ENCODE data around the gene ZFHX2. TPM values are rescaled to one million over a fixed set of nuclear protein-coding genes. Genes with fewer than 3 reads are reported as not detected.
"Not testable (repeated sequence)": the region's sequence is repeated elsewhere in the genome, so short reads cannot be mapped to it uniquely, and the experiment has no call there.

The ZFHX2 gene
- total and polyA plus RNA-seq, 5 experiments from 2014 or later, result 0.02 to 1.0 (median 0.23) TPM

- no peaks in the 10 kb centered on the region for H3K36me3 Mint-ChIP-seq
- ATAC-seq (no peak), DNase-seq (no peak)
- H3K4me1 Mint-ChIP-seq, result no peaks in the 10 kb centered on the region
- no peak overlapping the region for H3K27ac Mint-ChIP-seq
- no peaks in the 10 kb centered on the region for H3K9me3 Mint-ChIP-seq
- no peak overlapping the region for H3K4me3 Mint-ChIP-seq
- POLR2A ChIA-PET, result interaction anchor here (1.1 kb wide), 1 partner anchor 14 kb away, joined by 4 read pairs; no protein-coding TSS in a partner anchor
- H3K27me3 Mint-ChIP-seq, result peaks cover 0 to 3% (median 0%) of the 10 kb centered on the region in 5 donors
These were observed 8.2 kb downstream of the ZFHX2 start for GRCh38 chr14:23543403-23543802.

- H3K27me3 Mint-ChIP-seq, result peaks cover 0 to 3% (median 0%) of the 10 kb centered on the region in 5 donors
- no peaks in the 10 kb centered on the region for H3K9me3 Mint-ChIP-seq
- DNase-seq (no peak), ATAC-seq (no peak)
- POLR2A ChIA-PET, result interaction anchor here (0.7 to 1.1 kb wide), 3 partner anchors 15 to 564 kb away, joined by 3 to 4 read pairs (median 4); no protein-coding TSS in a partner anchor
- H3K4me3 Mint-ChIP-seq, result no peak overlapping the region
- no peaks in the 10 kb centered on the region for H3K4me1 Mint-ChIP-seq
- no peaks in the 10 kb centered on the region for H3K36me3 Mint-ChIP-seq
- H3K27ac Mint-ChIP-seq, result peak overlapping the region in 2 of 10 donors; percentile 15 to 21
These were observed 9.3 kb downstream of the ZFHX2 start for GRCh38 chr14:23542261-23542660.

- H3K27ac Mint-ChIP-seq, result peak overlapping the region in 1 of 10 donors; percentile 21
- no peak overlapping the region for H3K4me3 Mint-ChIP-seq
- peaks cover 0 to 3% (median 0%) of the 10 kb centered on the region in 5 donors for H3K27me3 Mint-ChIP-seq
- no peaks in the 10 kb centered on the region for H3K9me3 Mint-ChIP-seq
- H3K4me1 Mint-ChIP-seq, result no peaks in the 10 kb centered on the region
- no peak for ATAC-seq
- H3K36me3 Mint-ChIP-seq, result no peaks in the 10 kb centered on the region
- POLR2A ChIA-PET, result no interaction called here
- DNase-seq, result no peak
These were observed 11.5 kb downstream of the ZFHX2 start for GRCh38 chr14:23540141-23540469.

GRCh38 chr14:23539248-23540140 lies 12.1 kb downstream of the ZFHX2 start:
- Mint-ChIP-seq H3K4me1 (no peaks in the 10 kb centered on the region), H3K9me3 (no peaks in the 10 kb centered on the region), H3K4me3 (no peak overlapping the region), H3K36me3 (no peaks in the 10 kb centered on the region), H3K27me3 (peaks cover 0 to 3% (median 0%) of the 10 kb centered on the region in 5 donors), H3K27ac (peak overlapping the region in 1 of 10 donors; percentile 21)
- POLR2A ChIA-PET, result no interaction called here
- peak; percentile 55 to 80 for ATAC-seq
- DNase-seq, result peak in 5 of 10 donors; percentile 30 to 56 (median 45)

- Mint-ChIP-seq H3K4me3 (no peak overlapping the region), H3K4me1 (no peaks in the 10 kb centered on the region), H3K27ac (no peak overlapping the region), H3K9me3 (no peaks in the 10 kb centered on the region), H3K27me3 (peaks cover 0 to 3% (median 0%) of the 10 kb centered on the region in 5 donors), H3K36me3 (no peaks in the 10 kb centered on the region)
- DNase-seq (peak in 1 of 10 donors; percentile 41), ATAC-seq (no peak)
- POLR2A ChIA-PET, result no interaction called here
These were observed 12.8 kb downstream of the ZFHX2 start for GRCh38 chr14:23538785-23539184.

GRCh38 chr14:23538050-23538718 lies 13.4 kb downstream of the ZFHX2 start:
- no peaks in the 10 kb centered on the region for H3K9me3 Mint-ChIP-seq
- POLR2A ChIA-PET, result interaction anchor here (0.5 kb wide), 1 partner anchor 26 kb away, joined by 3 read pairs; no protein-coding TSS in a partner anchor

GRCh38 chr14:23537351-23538049 lies 14.1 kb downstream of the ZFHX2 start:
- ATAC-seq (no peak), DNase-seq (no peak)
- Mint-ChIP-seq H3K27me3 (peaks cover 0 to 3% (median 0%) of the 10 kb centered on the region in 5 donors), H3K27ac (peak overlapping the region in 2 of 10 donors; percentile 26 to 27), H3K4me3 (no peak overlapping the region), H3K36me3 (no peaks in the 10 kb centered on the region), H3K4me1 (no peaks in the 10 kb centered on the region), H3K9me3 (no peaks in the 10 kb centered on the region)
- POLR2A ChIA-PET, result interaction anchor here (0.5 kb wide), 1 partner anchor 25 kb away, joined by 3 read pairs; no protein-coding TSS in a partner anchor

More at GRCh38 chr14:23538050-23538718, 13.4 kb downstream of the ZFHX2 start:
- H3K4me3 Mint-ChIP-seq, result no peak overlapping the region
- DNase-seq, result peak in 1 of 10 donors; percentile 35
- no peaks in the 10 kb centered on the region for H3K36me3 Mint-ChIP-seq
- H3K4me1 Mint-ChIP-seq, result no peaks in the 10 kb centered on the region
- H3K27me3 Mint-ChIP-seq, result peaks cover 0 to 3% (median 0%) of the 10 kb centered on the region in 5 donors
- H3K27ac Mint-ChIP-seq, result no peak overlapping the region
- ATAC-seq, result no peak

- H3K27me3 Mint-ChIP-seq, result not testable (repeated sequence)
These were observed 14.7 kb downstream of the ZFHX2 start for GRCh38 chr14:23536906-23537305.

GRCh38 chr14:23536494-23536893 lies 15.1 kb downstream of the ZFHX2 start:
- POLR2A ChIA-PET, result no interaction called here
- no peak overlapping the region for H3K27ac Mint-ChIP-seq
- no peaks in the 10 kb centered on the region for H3K9me3 Mint-ChIP-seq
- ATAC-seq (no peak), DNase-seq (no peak)
- no peaks in the 10 kb centered on the region for H3K27me3 Mint-ChIP-seq
- H3K4me3 Mint-ChIP-seq, result no peak overlapping the region
- H3K36me3 Mint-ChIP-seq, result no peaks in the 10 kb centered on the region
- H3K4me1 Mint-ChIP-seq, result no peaks in the 10 kb centered on the region

More at GRCh38 chr14:23536906-23537305, 14.7 kb downstream of the ZFHX2 start:
- peak overlapping the region in 1 of 10 donors; percentile 26 for H3K27ac Mint-ChIP-seq
- H3K4me3 Mint-ChIP-seq, POLR2A ChIA-PET, DNase-seq, H3K4me1 Mint-ChIP-seq, ATAC-seq, H3K36me3 Mint-ChIP-seq, H3K9me3 Mint-ChIP-seq: not testable (repeated sequence)

GRCh38 chr14:23535943-23536342 lies 15.6 kb downstream of the ZFHX2 start:
- DNase-seq, result no peak
- no peak for ATAC-seq
- POLR2A ChIA-PET, result no interaction called here
- Mint-ChIP-seq H3K9me3 (no peaks in the 10 kb centered on the region), H3K27ac (peak overlapping the region in 1 of 10 donors; percentile 15), H3K4me1 (peaks cover 0 to 2% (median 0%) of the 10 kb centered on the region in 4 donors), H3K36me3 (no peaks in the 10 kb centered on the region), H3K4me3 (no peak overlapping the region), H3K27me3 (no peaks in the 10 kb centered on the region)

- Mint-ChIP-seq H3K4me3 (peak overlapping the region in 1 of 10 donors; percentile 44), H3K27me3 (no peaks in the 10 kb centered on the region), H3K9me3 (no peaks in the 10 kb centered on the region), H3K36me3 (no peaks in the 10 kb centered on the region), H3K27ac (no peak overlapping the region), H3K4me1 (peaks cover 0 to 11% (median 4%) of the 10 kb centered on the region in 4 donors)
- POLR2A ChIA-PET, result interaction anchor here (1.1 to 1.2 kb wide), 2 partner anchors 26 to 212 kb away, joined by 3 read pairs; partner anchors contain the start of gene PABPN1
- DNase-seq, result no peak
- ATAC-seq, result no peak
These were observed 17.7 kb downstream of the ZFHX2 start for GRCh38 chr14:23533652-23534435.

- H3K9me3 Mint-ChIP-seq, result no peaks in the 10 kb centered on the region
- H3K27ac Mint-ChIP-seq, result no peak overlapping the region
- DNase-seq, result no peak
- no peak for ATAC-seq
- no peaks in the 10 kb centered on the region for H3K27me3 Mint-ChIP-seq
- peaks cover 0 to 15% (median 4%) of the 10 kb centered on the region in 4 donors for H3K4me1 Mint-ChIP-seq
- no peak overlapping the region for H3K4me3 Mint-ChIP-seq
- POLR2A ChIA-PET, result interaction anchor here (1.2 kb wide), 1 partner anchor 211 kb away, joined by 3 read pairs; the partner anchor contains the start of gene PABPN1
- H3K36me3 Mint-ChIP-seq, result no peaks in the 10 kb centered on the region
These were observed 18.9 kb downstream of the ZFHX2 start for GRCh38 chr14:23532658-23533057.
